WTC11 (cell line): ENCODE results near the gene RFX5. TPM values are rescaled to one million over a fixed set of nuclear protein-coding genes. Genes with fewer than 3 reads are reported as not detected.

Source experiments
- ATAC-seq: fragments of 200-7000 bp; cut with Tn5 transposase; 2 replicates; pipeline ENCODE4 v1.10.0; 2021; ENCODE audit warnings: mild to moderate bottlenecking, moderate library complexity
- CTCF ChIA-PET: fragments of 300-600 bp; sonication (Branson Sonifier 250); formaldehyde crosslinking; loops from one replicate; lab custom pipeline; 2021; ENCODE audit warnings: antibody characterized with exemption; lab: Charles Lee
- POLR2A ChIA-PET: fragments of 350-600 bp; sonication (Branson Sonifier 250); formaldehyde crosslinking; loops from one replicate; lab custom pipeline; 2021; ENCODE audit warnings: antibody characterized with exemption; lab: Charles Lee
- DNase-seq: peaks from one replicate; pipeline ENCODE4 v3.0.0; 2021; ENCODE audit warnings: low spot score
- H3K27ac Mint-ChIP-seq: 2 replicates; pipeline ENCODE4 v1.8.0; 2021; ENCODE audit warnings: mixed read lengths
- H3K27me3 Mint-ChIP-seq: 2 replicates; pipeline ENCODE4 v1.8.0; 2021; ENCODE audit warnings: low read depth, mild to moderate bottlenecking, moderate library complexity, mixed read lengths
- H3K36me3 Mint-ChIP-seq: 2 replicates; pipeline ENCODE4 v1.8.0; 2021; ENCODE audit warnings: mixed read lengths
- H3K4me1 Mint-ChIP-seq: 2 replicates; pipeline ENCODE4 v1.8.0; 2022; ENCODE audit warnings: mixed read lengths
- H3K4me3 Mint-ChIP-seq: 2 replicates; pipeline ENCODE4 v1.8.0; 2021; ENCODE audit warnings: mild to moderate bottlenecking, moderate library complexity, mixed read lengths
- H3K9me3 Mint-ChIP-seq: 2 replicates; pipeline ENCODE4 v1.8.0; 2021; ENCODE audit warnings: mixed read lengths
- CREB1 ChIP-seq: sonication (generic); formaldehyde crosslinking; IDR thresholded peaks from 2 replicates; pipeline ENCODE4 v1.8.0; 2023; ENCODE audit warnings: mild to moderate bottlenecking, missing genetic modification reagents
- CREM ChIP-seq: sonication (generic); formaldehyde crosslinking; IDR thresholded peaks from 2 replicates; pipeline ENCODE4 v1.8.1; 2022; ENCODE audit warnings: mild to moderate bottlenecking, missing genetic modification reagents, moderate library complexity
- E2F1 ChIP-seq: sonication (generic); formaldehyde crosslinking; IDR thresholded peaks from 2 replicates; pipeline ENCODE4 v1.8.0; 2022; ENCODE audit warnings: mild to moderate bottlenecking, missing genetic modification reagents
- EMX1 ChIP-seq: fragments of 250-450 bp; sonication (Bioruptor Pico); IDR thresholded peaks from 2 replicates; pipeline ENCODE4 v1.8.0; 2021; ENCODE audit warnings: mild to moderate bottlenecking
- ERG ChIP-seq: fragments of 250-450 bp; sonication (Bioruptor Pico); IDR thresholded peaks from 2 replicates; pipeline ENCODE4 v1.8.0; 2021; ENCODE audit warnings: mild to moderate bottlenecking
- ESRRA ChIP-seq: sonication (generic); formaldehyde crosslinking; IDR thresholded peaks from 2 replicates; pipeline ENCODE4 v1.8.1; 2022; ENCODE audit warnings: mild to moderate bottlenecking, missing genetic modification reagents, borderline replicate concordance
- FOXP1 ChIP-seq: sonication (generic); formaldehyde crosslinking; IDR thresholded peaks from 2 replicates; pipeline ENCODE4 v1.8.0; 2022; ENCODE audit warnings: missing genetic modification reagents, mild to moderate bottlenecking, moderate library complexity, borderline replicate concordance
- GTF2I ChIP-seq: fragments of 250-450 bp; sonication (Bioruptor Pico); conservative IDR thresholded peaks from 2 replicates; pipeline ENCODE4 v1.4.0; 2021; ENCODE audit warnings: mild to moderate bottlenecking
- IRF1 ChIP-seq: sonication (generic); formaldehyde crosslinking; IDR thresholded peaks from 2 replicates; pipeline ENCODE4 v1.8.0; 2023; ENCODE audit warnings: missing genetic modification reagents
- JUN ChIP-seq: sonication (generic); formaldehyde crosslinking; IDR thresholded peaks from 2 replicates; pipeline ENCODE4 v1.8.0; 2023; ENCODE audit warnings: mild to moderate bottlenecking, missing genetic modification reagents
- NFATC4 ChIP-seq: fragments of 250-450 bp; sonication (Bioruptor Pico); IDR thresholded peaks from 2 replicates; pipeline ENCODE4 v1.9.0; 2021; ENCODE audit warnings: mild to moderate bottlenecking
- RORB ChIP-seq: fragments of 250-450 bp; sonication (Bioruptor Pico); IDR thresholded peaks from 2 replicates; pipeline ENCODE4 v1.9.0; 2021; ENCODE audit warnings: mild to moderate bottlenecking
- SOX15 ChIP-seq: fragments of 250-450 bp; sonication (Bioruptor Pico); IDR thresholded peaks from 2 replicates; pipeline ENCODE4 v1.9.0; 2021; ENCODE audit warnings: mild to moderate bottlenecking
- SP1 ChIP-seq: sonication (generic); formaldehyde crosslinking; conservative IDR thresholded peaks from 2 replicates; pipeline ENCODE4 v1.8.1; 2022; ENCODE audit warnings: missing genetic modification reagents
- USF1 ChIP-seq: sonication (generic); formaldehyde crosslinking; IDR thresholded peaks from 2 replicates; pipeline ENCODE4 v1.8.0; 2022; ENCODE audit warnings: mild to moderate bottlenecking, missing genetic modification reagents
- ZNF232 ChIP-seq: sonication (generic); formaldehyde crosslinking; IDR thresholded peaks from 2 replicates; pipeline ENCODE4 v1.8.0; 2022; ENCODE audit warnings: mild to moderate bottlenecking, missing genetic modification reagents
- ZNF317 ChIP-seq: sonication (generic); formaldehyde crosslinking; IDR thresholded peaks from 2 replicates; pipeline ENCODE4 v1.8.1; 2023; ENCODE audit warnings: low read depth, mild to moderate bottlenecking, moderate library complexity, missing genetic modification reagents, borderline replicate concordance
- ZNF532 ChIP-seq: fragments of 250-450 bp; sonication (Bioruptor Pico); IDR thresholded peaks from 2 replicates; pipeline ENCODE4 v1.9.0; 2021; ENCODE audit warnings: mild to moderate bottlenecking, borderline replicate concordance
- ZSCAN18 ChIP-seq: fragments of 250-450 bp; sonication (Bioruptor Pico); IDR thresholded peaks from 2 replicates; pipeline ENCODE4 v2.1.2; 2022; ENCODE audit warnings: mild to moderate bottlenecking, moderate library complexity
- total RNA-seq: library from RNA; stranded (reverse); gene quantifications from 3 replicates; pipeline ENCODE4 v1.2.3, GENCODE V29; 2021

The RFX5 gene
- total RNA-seq, 1 experiment from 2014 or later, result 59.2 TPM

- ChIA-PET POLR2A (no interaction called here), CTCF (interaction anchor here (1.2 to 1.9 kb wide), 6 partner anchors 9 to 142 kb away, joined by 3 to 11 read pairs (median 6); partner anchors contain the start of genes CGN and PSMB4)
- no peaks in the 10 kb centered on the region for H3K27me3 Mint-ChIP-seq
These were observed 21.6 kb upstream of the RFX5 start for GRCh38 chr1:151368393-151369301.

GRCh38 chr1:151367658-151368392 lies 20.8 kb upstream of the RFX5 start:
- Mint-ChIP-seq H3K4me3 (no peak overlapping the region), H3K36me3 (peaks cover 17% of the 10 kb centered on the region), H3K9me3 (peaks cover 15% of the 10 kb centered on the region), H3K27ac (no peak overlapping the region; the same call in 1 of the 2 replicates), H3K4me1 (peaks cover 17% of the 10 kb centered on the region), H3K27me3 (no peaks in the 10 kb centered on the region)
- ATAC-seq (no peak), DNase-seq (no peak)
- ChIA-PET CTCF (no interaction called here), POLR2A (no interaction called here)
- TF ChIP-seq FOXP1 (CRISPR knock-in tag) (no peak), ZNF532 (CRISPR knock-in tag) (no peak), SOX15 (CRISPR knock-in tag) (no peak), NFATC4 (CRISPR knock-in tag) (no peak), ZNF232 (CRISPR knock-in tag) (no peak), ZSCAN18 (CRISPR knock-in tag) (no peak), GTF2I (no peak), EMX1 (CRISPR knock-in tag) (no peak), CREM (CRISPR knock-in tag) (no peak), CREB1 (CRISPR knock-in tag) (no peak), IRF1 (no peak), ESRRA (CRISPR knock-in tag) (no peak), SP1 (CRISPR knock-in tag) (no peak), USF1 (CRISPR knock-in tag) (no peak), RORB (no peak)

More at GRCh38 chr1:151368393-151369301, 21.6 kb upstream of the RFX5 start:
- ATAC-seq (no peak), DNase-seq (no peak)
- Mint-ChIP-seq H3K27ac (no peak overlapping the region), H3K4me3 (no peak overlapping the region), H3K4me1 (peaks cover 22% of the 10 kb centered on the region), H3K36me3 (peaks cover 9% of the 10 kb centered on the region), H3K9me3 (peaks cover 6% of the 10 kb centered on the region)
- TF ChIP-seq ZNF317 (CRISPR knock-in tag) (no peak), JUN (CRISPR knock-in tag) (no peak), ERG (CRISPR knock-in tag) (no peak), E2F1 (CRISPR knock-in tag) (no peak)
- TF ChIP-seq, all 79 proteins: peak for 0
